K562 (cell line): Measurements from ENCODE around the gene SEC23A.

Experiments
- ARID2 ChIP-seq: fragments of 450-650 bp; IDR thresholded peaks from 2 replicates; pipeline ENCODE4 v1.6.1; 2017; ENCODE audit warnings: antibody characterized with exemption, mild to moderate bottlenecking
- ATF1 ChIP-seq, 2 experiments: fragments of 450-650 bp in 1 of 2; IDR thresholded peaks; 2 replicates each; pipeline ENCODE4 v1.6.1; 2016; ENCODE audit warnings: missing compliant biosample characterization in 1 of 2, missing genetic modification characterization in 1 of 2
- NONO ChIP-seq, 2 experiments: fragments of 200-400 bp in 1 of 2; fragments of 450-650 bp in 1 of 2; formaldehyde crosslinking in 1 of 2; IDR thresholded peaks; 2 replicates each; pipeline ENCODE4 v1.6.1; 2017; ENCODE audit warnings: low read depth in 2 of 2, mild to moderate bottlenecking in 2 of 2, moderate library complexity in 2 of 2, low read length in 1 of 2
- POLR2AphosphoS5 ChIP-seq: IDR thresholded peaks from 2 replicates; pipeline ENCODE4 v1.6.1; 2011; ENCODE audit warnings: mild to moderate bottlenecking, low read depth, low read length, moderate library complexity; ENCODE audit not compliant: control insufficient read depth, insufficient read depth
- POU5F1 ChIP-seq: fragments of 150-350 bp; IDR thresholded peaks from 2 replicates; pipeline ENCODE4 v1.6.1; 2014; ENCODE audit warnings: borderline replicate concordance, low read length, low read depth, mild to moderate bottlenecking; ENCODE audit not compliant: partially characterized antibody
- ZNF707 ChIP-seq: fragments of 250-450 bp; sonication (Bioruptor Pico); conservative IDR thresholded peaks from 2 replicates; pipeline ENCODE4 v1.8.0; 2022; ENCODE audit warnings: inconsistent platforms, mild to moderate bottlenecking, moderate library complexity
- TF ChIP-seq, protein P1 (sequence below): sonication (generic); formaldehyde crosslinking; IDR thresholded peaks from 2 replicates; pipeline ENCODE4 v1.5.0; 2020; ENCODE audit warnings: missing genetic modification reagents
- TF ChIP-seq, protein P2 (sequence below): fragments of 250-450 bp; sonication (Bioruptor Pico); IDR thresholded peaks from 2 replicates; pipeline ENCODE4 v1.5.0; 2020; ENCODE audit warnings: mild to moderate bottlenecking
- TF ChIP-seq, protein P3 (sequence below), 3 experiments: IDR thresholded peaks in 2 of 3; conservative IDR thresholded peaks in 1 of 3; 2 replicates each; pipeline ENCODE4 v1.5.1; 2011 to 2012; ENCODE audit warnings: low read length in 3 of 3, mild to moderate bottlenecking in 3 of 3, control low read depth in 2 of 3, improper control_type of control experiment in 1 of 3, inconsistent platforms in 1 of 3, low read depth in 1 of 3, mixed read lengths in 1 of 3, moderate library complexity in 1 of 3; ENCODE audit not compliant: insufficient read depth in 2 of 3

DNA sequence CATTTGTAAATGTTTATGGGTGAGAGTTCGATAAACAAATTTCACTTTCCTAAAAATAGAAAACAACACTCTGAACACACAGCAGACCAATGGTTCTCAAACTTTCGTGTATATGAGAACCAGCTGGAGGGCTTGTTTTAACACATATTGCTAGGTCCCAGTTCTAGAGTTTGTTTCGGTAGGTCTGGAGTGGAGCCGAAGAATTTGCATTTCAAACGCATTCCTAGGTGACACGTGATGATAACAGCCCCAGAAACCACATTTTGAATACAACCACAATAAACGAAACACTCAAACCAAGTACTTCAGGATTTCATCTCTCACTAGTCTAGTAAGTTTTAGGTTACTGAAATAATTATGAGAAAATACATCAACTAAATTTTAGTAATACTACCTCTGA, 17.1 kb downstream of the SEC23A start:
- TF ChIP-seq POU5F1 (no peak), ZNF707 (CRISPR knock-in tag) (no peak), ATF1 (CRISPR knock-in tag; IDR thresholded peaks at IDR 0.05) (no peak), ATF1 (tag; IDR thresholded peaks at IDR 0.05) (no peak), ARID2 (no peak), POLR2AphosphoS5 (no peak), NONO (IDR thresholded peaks at IDR 0.05; ENCODE audit: low read depth in 2 of 2, low read length in 1 of 2) (no peak)
- TF ChIP-seq, protein P1, sequence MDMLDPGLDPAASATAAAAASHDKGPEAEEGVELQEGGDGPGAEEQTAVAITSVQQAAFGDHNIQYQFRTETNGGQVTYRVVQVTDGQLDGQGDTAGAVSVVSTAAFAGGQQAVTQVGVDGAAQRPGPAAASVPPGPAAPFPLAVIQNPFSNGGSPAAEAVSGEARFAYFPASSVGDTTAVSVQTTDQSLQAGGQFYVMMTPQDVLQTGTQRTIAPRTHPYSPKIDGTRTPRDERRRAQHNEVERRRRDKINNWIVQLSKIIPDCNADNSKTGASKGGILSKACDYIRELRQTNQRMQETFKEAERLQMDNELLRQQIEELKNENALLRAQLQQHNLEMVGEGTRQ (CRISPR knock-in tag), result no peak
- TF ChIP-seq, protein P2, sequence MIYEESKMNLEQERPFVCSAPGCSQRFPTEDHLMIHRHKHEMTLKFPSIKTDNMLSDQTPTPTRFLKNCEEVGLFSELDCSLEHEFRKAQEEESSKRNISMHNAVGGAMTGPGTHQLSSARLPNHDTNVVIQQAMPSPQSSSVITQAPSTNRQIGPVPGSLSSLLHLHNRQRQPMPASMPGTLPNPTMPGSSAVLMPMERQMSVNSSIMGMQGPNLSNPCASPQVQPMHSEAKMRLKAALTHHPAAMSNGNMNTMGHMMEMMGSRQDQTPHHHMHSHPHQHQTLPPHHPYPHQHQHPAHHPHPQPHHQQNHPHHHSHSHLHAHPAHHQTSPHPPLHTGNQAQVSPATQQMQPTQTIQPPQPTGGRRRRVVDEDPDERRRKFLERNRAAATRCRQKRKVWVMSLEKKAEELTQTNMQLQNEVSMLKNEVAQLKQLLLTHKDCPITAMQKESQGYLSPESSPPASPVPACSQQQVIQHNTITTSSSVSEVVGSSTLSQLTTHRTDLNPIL (CRISPR knock-in tag), result no peak
- TF ChIP-seq, protein P3, sequence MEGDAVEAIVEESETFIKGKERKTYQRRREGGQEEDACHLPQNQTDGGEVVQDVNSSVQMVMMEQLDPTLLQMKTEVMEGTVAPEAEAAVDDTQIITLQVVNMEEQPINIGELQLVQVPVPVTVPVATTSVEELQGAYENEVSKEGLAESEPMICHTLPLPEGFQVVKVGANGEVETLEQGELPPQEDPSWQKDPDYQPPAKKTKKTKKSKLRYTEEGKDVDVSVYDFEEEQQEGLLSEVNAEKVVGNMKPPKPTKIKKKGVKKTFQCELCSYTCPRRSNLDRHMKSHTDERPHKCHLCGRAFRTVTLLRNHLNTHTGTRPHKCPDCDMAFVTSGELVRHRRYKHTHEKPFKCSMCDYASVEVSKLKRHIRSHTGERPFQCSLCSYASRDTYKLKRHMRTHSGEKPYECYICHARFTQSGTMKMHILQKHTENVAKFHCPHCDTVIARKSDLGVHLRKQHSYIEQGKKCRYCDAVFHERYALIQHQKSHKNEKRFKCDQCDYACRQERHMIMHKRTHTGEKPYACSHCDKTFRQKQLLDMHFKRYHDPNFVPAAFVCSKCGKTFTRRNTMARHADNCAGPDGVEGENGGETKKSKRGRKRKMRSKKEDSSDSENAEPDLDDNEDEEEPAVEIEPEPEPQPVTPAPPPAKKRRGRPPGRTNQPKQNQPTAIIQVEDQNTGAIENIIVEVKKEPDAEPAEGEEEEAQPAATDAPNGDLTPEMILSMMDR (IDR thresholded peaks at IDR 0.05 in 2 of 3, conservative IDR thresholded peaks at IDR 0.05 in 1 of 3; ENCODE audit: insufficient read depth in 2 of 3, low read depth in 1 of 3, low read length in 3 of 3), result no peak
